AG04449 (cell line): ENCODE data around the gene ZBTB7A.

ENCODE experiments used
- CTCF ChIA-PET: fragments of 350-600 bp; formaldehyde crosslinking; extraction: SDS; loops from one replicate; lab custom pipeline; 2021; ENCODE audit warnings: antibody characterized with exemption; lab: Yijun Ruan, JAX
- POLR2A ChIA-PET: fragments of 400-600, 350-600 bp; formaldehyde crosslinking; extraction: SDS; loops from one replicate; lab custom pipeline; 2020; ENCODE audit warnings: antibody characterized with exemption, inconsistent platforms; lab: Yijun Ruan, JAX
- DNase-seq: peaks from one replicate; pipeline ENCODE4 v3.0.0-alpha.2; 2010; ENCODE audit warnings: low read depth, low spot score
- H3K4me3 ChIP-seq: 2 replicates; pipeline ENCODE4 v1.5.1; 2011; ENCODE audit warnings: low read depth, mild to moderate bottlenecking, control low read depth, low read length
- CTCF ChIP-seq: IDR thresholded peaks from one replicate; pipeline ENCODE4 v1.5.1; 2011; ENCODE audit warnings: mild to moderate bottlenecking, moderate library complexity, low read length, control low read depth, inconsistent platforms; ENCODE audit not compliant: insufficient read depth; ENCODE audit errors: missing control alignments

ZBTB7A gene

GRCh38 chr19:4059453-4059871, 7.2 kb downstream of the ZBTB7A start:
- ChIA-PET POLR2A (interaction anchor here (0.5 to 0.6 kb wide), 2 partner anchors 30 to 72 kb away, joined by 5 to 8 read pairs; no protein-coding TSS in a partner anchor), CTCF (interaction anchor here (2.6 kb wide), 1 partner anchor 72 kb away, joined by 7 read pairs; no protein-coding TSS in a partner anchor)
- TF ChIP-seq CTCF: no peak
- DNase-seq: no peak
- H3K4me3 ChIP-seq: no peak overlapping the region; the same call in 1 of the 2 replicates

GRCh38 chr19:4058693-4059452, 7.8 kb downstream of the ZBTB7A start:
- H3K4me3 ChIP-seq: peak overlapping the region; percentile 6
- no peak for TF ChIP-seq CTCF
- DNase-seq: no peak
- CTCF ChIA-PET: interaction anchor here (2.6 kb wide), 1 partner anchor 71 kb away, joined by 7 read pairs; no protein-coding TSS in a partner anchor
- POLR2A ChIA-PET: interaction anchor here (0.5 to 1.0 kb wide), 5 partner anchors 26 to 90 kb away, joined by 3 to 5 read pairs (median 3); no protein-coding TSS in a partner anchor

GRCh38 chr19:4057931-4058692, 8.6 kb downstream of the ZBTB7A start:
- H3K4me3 ChIP-seq: peak overlapping the region; percentile 6; the same call in 1 of the 2 replicates
- TF ChIP-seq CTCF: peak; percentile 1
- DNase-seq: no peak
- ChIA-PET POLR2A (interaction anchor here (0.6 to 1.0 kb wide), 4 partner anchors 25 to 89 kb away, joined by 3 to 4 read pairs (median 3); no protein-coding TSS in a partner anchor), CTCF (interaction anchor here (2.6 kb wide), 1 partner anchor 70 kb away, joined by 7 read pairs; no protein-coding TSS in a partner anchor)

- ChIA-PET POLR2A (no interaction called here), CTCF (no interaction called here)
- TF ChIP-seq CTCF: no peak
- DNase-seq: no peak
- no peak overlapping the region for H3K4me3 ChIP-seq
These were observed 11.5 kb downstream of the ZBTB7A start for GRCh38 chr19:4055209-4055552.

GRCh38 chr19:4054441-4055208, 12.1 kb downstream of the ZBTB7A start:
- POLR2A ChIA-PET: no interaction called here
- no peak overlapping the region for H3K4me3 ChIP-seq
- no peak for DNase-seq
- CTCF ChIA-PET: no interaction called here
- no peak for TF ChIP-seq CTCF
